Sigmoid colon (tissue), 4 donors: ENCODE results near the gene B3GAT1.

ENCODE experiments used
- CTCF ChIP-seq, 4 experiments: fragments of 450-650 bp in 3 of 4; fragments of 200-600 bp in 1 of 4; IDR thresholded peaks; one replicate each; pipeline ENCODE4 v1.5.1; 2016 to 2019; ENCODE audit warnings: antibody characterized with exemption in 4 of 4, mild to moderate bottlenecking in 3 of 4, moderate library complexity in 2 of 4
- EP300 ChIP-seq, 4 donors: sonication (generic); formaldehyde crosslinking; IDR thresholded peaks; one replicate each; pipeline ENCODE4 v1.6.1; 2017; ENCODE audit warnings: antibody characterized with exemption in 4 of 4
- POLR2A ChIP-seq, 2 donors: fragments of 450-650 bp; IDR thresholded peaks; one replicate each; pipeline ENCODE4 v1.6.1; 2016; ENCODE audit warnings: antibody characterized with exemption in 2 of 2, mild to moderate bottlenecking in 2 of 2, moderate library complexity in 2 of 2
- POLR2AphosphoS5 ChIP-seq, 4 donors: sonication (generic); formaldehyde crosslinking; IDR thresholded peaks; one replicate each; pipeline ENCODE4 v1.6.1; 2017; ENCODE audit warnings: antibody characterized with exemption in 4 of 4

- TF ChIP-seq CTCF (IDR thresholded peaks at IDR 0.05) (no peak), EP300 (IDR thresholded peaks at IDR 0.05) (no peak), POLR2AphosphoS5 (IDR thresholded peaks at IDR 0.05) (no peak), POLR2A (IDR thresholded peaks at IDR 0.05) (no peak)
Measured at GRCh38 chr11:134447696-134448095, 35.7 kb upstream of the B3GAT1 start.
